SK-N-SH (cell line): ENCODE measurements around the gene SPECC1L. TPM values are rescaled to one million over a fixed set of nuclear protein-coding genes. Genes with fewer than 3 reads are reported as not detected.

ENCODE experiments used
- CTCF ChIA-PET: fragments of 300-600, 350-600 bp; formaldehyde crosslinking; extraction: SDS; loops from one replicate; lab custom pipeline; 2021; lab: Yijun Ruan, JAX
- POLR2A ChIA-PET: fragments of 350-600 bp; sonication (Branson Sonifier 250); formaldehyde crosslinking; extraction: SDS; loops from one replicate; lab custom pipeline; 2020; ENCODE audit warnings: antibody characterized with exemption, inconsistent platforms; lab: Yijun Ruan, JAX
- DNase-seq: peaks from one replicate; pipeline ENCODE4 v3.0.0; 2012
- H2AFZ ChIP-seq: fragments of 200-600 bp; sonication (generic); 2 replicates; pipeline ENCODE4 v1.8.1; 2016; ENCODE audit warnings: antibody characterized with exemption, mild to moderate bottlenecking, low read depth
- H3F3A ChIP-seq: fragments of 200-600 bp; sonication (generic); replicated peaks from 2 replicates; pipeline ENCODE3; 2016; ENCODE audit warnings: antibody characterized with exemption, mild to moderate bottlenecking; ENCODE audit not compliant: insufficient read depth
- H3K27ac ChIP-seq, 2 experiments: fragments of 200-500 bp in 1 of 2; fragments of 200-600 bp in 1 of 2; sonication (Bioruptor generic) in 1 of 2; sonication (generic), shearing (Covaris generic) in 1 of 2; 2 replicates each; pipeline versions ENCODE4 v1.5.1 to v1.6.1; 2014 to 2016; ENCODE audit warnings: low read depth in 2 of 2, inconsistent platforms in 1 of 2, low read length in 1 of 2, mild to moderate bottlenecking in 1 of 2, mixed read lengths in 1 of 2
- H3K27me3 ChIP-seq: fragments of 200-600 bp; sonication (generic), shearing (Covaris generic); 2 replicates; pipeline ENCODE4 v1.6.1; 2016; ENCODE audit warnings: mixed run types; ENCODE audit not compliant: insufficient read depth
- H3K36me3 ChIP-seq, 2 experiments: fragments of 200-500 bp in 1 of 2; fragments of 200-600 bp in 1 of 2; sonication (Bioruptor generic) in 1 of 2; sonication (generic) in 1 of 2; replicated peaks in 1 of 2; 2 replicates each; pipeline versions ENCODE3 to v1.5.1; 2014 to 2016; ENCODE audit warnings: low read length in 1 of 2, mild to moderate bottlenecking in 1 of 2; ENCODE audit not compliant: insufficient read depth in 2 of 2, control insufficient read depth in 1 of 2
- H3K4me1 ChIP-seq, 2 experiments: fragments of 200-500 bp in 1 of 2; fragments of 200-600 bp in 1 of 2; sonication (Bioruptor generic) in 1 of 2; sonication (generic), shearing (Covaris generic) in 1 of 2; 2 replicates each; pipeline versions ENCODE4 v1.5.1 to v1.6.1; 2014 to 2016; ENCODE audit warnings: low read depth in 1 of 2, low read length in 1 of 2, mixed run types in 1 of 2; ENCODE audit not compliant: insufficient read depth in 2 of 2, control insufficient read depth in 1 of 2
- H3K4me2 ChIP-seq: fragments of 200-600 bp; sonication (generic), shearing (Covaris generic); 2 replicates; pipeline ENCODE4 v1.6.1; 2017; ENCODE audit warnings: mixed run types
- H3K4me3 ChIP-seq, 2 experiments: fragments of 200-500 bp in 1 of 2; fragments of 200-600 bp in 1 of 2; sonication (Bioruptor generic) in 1 of 2; sonication (generic), shearing (Covaris generic) in 1 of 2; 2 replicates each; pipeline versions ENCODE4 v1.5.1 to v1.8.1; 2014 to 2016; ENCODE audit warnings: low read depth in 2 of 2, inconsistent platforms in 1 of 2, low read length in 1 of 2, mild to moderate bottlenecking in 1 of 2, mixed read lengths in 1 of 2, moderate library complexity in 1 of 2
- H3K79me2 ChIP-seq: fragments of 200-600 bp; sonication (generic); 2 replicates; pipeline ENCODE4 v1.8.1; 2017; ENCODE audit warnings: mild to moderate bottlenecking; ENCODE audit not compliant: insufficient read depth
- H3K9ac ChIP-seq: fragments of 200-600 bp; sonication (generic); 2 replicates; pipeline ENCODE4 v1.6.1; 2017; ENCODE audit warnings: mixed run types
- H3K9me2 ChIP-seq: fragments of 200-600 bp; sonication (generic); 2 replicates; pipeline ENCODE4 v1.6.1; 2017; ENCODE audit warnings: mixed run types
- H3K9me3 ChIP-seq: fragments of 200-600 bp; sonication (generic); 2 replicates; pipeline ENCODE4 v1.6.1; 2017; ENCODE audit warnings: mixed run types, mild to moderate bottlenecking, moderate library complexity
- H4K20me1 ChIP-seq: fragments of 200-600 bp; sonication (generic); 2 replicates; pipeline ENCODE4 v1.6.1; 2017; ENCODE audit warnings: mild to moderate bottlenecking, mixed run types; ENCODE audit not compliant: insufficient read depth
- CHD2 ChIP-seq: fragments of 150-350 bp; IDR thresholded peaks from 2 replicates; pipeline ENCODE4 v1.6.1; 2018; ENCODE audit warnings: low read length; ENCODE audit not compliant: partially characterized antibody
- EP300 ChIP-seq, 2 experiments: IDR thresholded peaks; 2 replicates each; pipeline versions ENCODE4 v1.4.0 to v1.6.1; 2012; ENCODE audit warnings: borderline replicate concordance in 1 of 2, low read depth in 1 of 2, low read length in 1 of 2
- GABPA ChIP-seq: IDR thresholded peaks from 2 replicates; pipeline ENCODE4 v1.4.0; 2012; ENCODE audit warnings: low read depth, mild to moderate bottlenecking
- GATA2 ChIP-seq: sonication (generic); formaldehyde crosslinking; IDR thresholded peaks from 2 replicates; pipeline ENCODE4 v1.5.0; 2020; ENCODE audit warnings: mild to moderate bottlenecking, missing genetic modification reagents
- MXI1 ChIP-seq: IDR thresholded peaks from 2 replicates; pipeline ENCODE4 v1.6.1; 2012; ENCODE audit warnings: mild to moderate bottlenecking, low read depth, low read length, improper control_type of control experiment
- RCOR1 ChIP-seq: fragments of 150-350 bp; IDR thresholded peaks from 2 replicates; pipeline ENCODE4 v1.6.1; 2017; ENCODE audit warnings: antibody characterized with exemption, low read length
- TCF12 ChIP-seq: IDR thresholded peaks from 2 replicates; pipeline ENCODE4 v1.4.0; 2012
- TEAD4 ChIP-seq: IDR thresholded peaks from 2 replicates; pipeline ENCODE4 v1.4.0; 2012; ENCODE audit warnings: mild to moderate bottlenecking, borderline replicate concordance; ENCODE audit not compliant: insufficient read depth
- WGBS: methylation state at CpG from one replicate; pipeline ENCODE4 v1.1.6; 2017; ENCODE audit warnings: low lambda C conversion rate; 5-methylcytosine and 5-hydroxymethylcytosine counted together
- polyA plus RNA-seq, 3 experiments: library from polyadenylated mRNA; depleted of rRNA; stranded (reverse); fragments of >200 nt; gene quantifications; 2 replicates each; pipeline ENCODE4 v1.2.3, GENCODE V29; 2012
- TF ChIP-seq, protein P1 (sequence below): IDR thresholded peaks from 2 replicates; pipeline ENCODE4; 2012

SPECC1L gene
- polyA plus RNA-seq, 1 of the 3 experiments (the other 2 are of a cell fraction): 22.9 TPM

DNA sequence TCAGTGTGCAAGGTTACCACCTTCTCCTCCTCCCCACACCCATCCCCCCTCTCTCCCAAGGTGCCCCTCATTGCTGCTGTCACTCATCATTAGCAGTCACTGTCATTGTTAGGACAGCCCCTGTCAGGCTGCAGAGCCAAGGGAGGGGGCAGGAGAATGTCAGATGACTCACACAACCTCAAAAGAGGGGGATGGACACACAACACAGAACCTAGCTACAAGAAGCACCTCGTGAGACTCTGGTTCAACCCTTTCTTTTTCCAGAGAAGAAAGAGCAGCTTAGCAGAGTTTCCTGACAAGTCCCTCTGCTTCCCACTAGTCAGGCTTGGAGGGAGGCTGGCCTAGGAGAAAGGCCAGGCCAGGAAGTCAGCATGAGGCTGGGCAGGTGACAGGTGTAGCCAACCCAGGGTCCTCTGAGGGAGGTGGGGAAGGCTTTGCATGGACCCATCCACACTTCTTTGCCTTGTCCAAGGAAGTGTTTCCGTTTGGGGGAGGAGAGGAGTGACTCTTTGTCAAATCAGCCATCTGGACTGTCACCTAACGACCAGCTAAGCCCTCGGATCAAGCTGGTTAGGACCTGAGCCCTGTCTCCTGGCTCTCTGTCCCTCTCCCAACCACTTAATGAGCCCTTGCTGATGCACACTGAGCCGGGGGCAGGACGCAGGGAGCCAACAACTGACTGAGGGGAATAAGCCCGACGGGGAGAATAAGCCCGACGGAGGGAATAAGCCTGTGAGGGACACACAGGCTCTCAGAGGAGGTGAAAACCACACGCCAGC is 175.0 kb downstream of the SPECC1L start:
- Histone ChIP-seq H3K9me3 (no peaks in the 10 kb centered on the region), H3F3A (no peaks in the 10 kb centered on the region), H3K4me2 (peak overlapping the region; percentile 47; the same call in 1 of the 2 replicates), H3K27me3 (no peaks in the 10 kb centered on the region), H4K20me1 (no peaks in the 10 kb centered on the region), H3K4me1 (peaks cover 26 to 84% of the 10 kb centered on the region in 2 experiments), H2AFZ (no peak overlapping the region; the same call in 1 of the 2 replicates), H3K9ac (no peak overlapping the region), H3K36me3 (no peaks in the 10 kb centered on the region), H3K4me3 (no peak overlapping the region), H3K79me2 (no peaks in the 10 kb centered on the region), H3K27ac (peak overlapping the region in 1 of 2 experiments; percentile 97; a peak in 2 of 4 replicates), H3K9me2 (no peaks in the 10 kb centered on the region)
- TF ChIP-seq, protein P1, sequence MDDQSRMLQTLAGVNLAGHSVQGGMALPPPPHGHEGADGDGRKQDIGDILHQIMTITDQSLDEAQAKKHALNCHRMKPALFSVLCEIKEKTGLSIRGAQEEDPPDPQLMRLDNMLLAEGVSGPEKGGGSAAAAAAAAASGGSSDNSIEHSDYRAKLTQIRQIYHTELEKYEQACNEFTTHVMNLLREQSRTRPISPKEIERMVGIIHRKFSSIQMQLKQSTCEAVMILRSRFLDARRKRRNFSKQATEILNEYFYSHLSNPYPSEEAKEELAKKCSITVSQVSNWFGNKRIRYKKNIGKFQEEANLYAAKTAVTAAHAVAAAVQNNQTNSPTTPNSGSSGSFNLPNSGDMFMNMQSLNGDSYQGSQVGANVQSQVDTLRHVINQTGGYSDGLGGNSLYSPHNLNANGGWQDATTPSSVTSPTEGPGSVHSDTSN: peak; percentile 82
- TF ChIP-seq GATA2 (CRISPR knock-in tag) (no peak), CHD2 (peak; percentile 19), MXI1 (no peak)
- WGBS: 55% methylated on average over 11 of the region's 11 CpGs
- POLR2A ChIA-PET: interaction anchor here (0.7 kb wide), 1 partner anchor 449 kb away, joined by 3 read pairs; no protein-coding TSS in a partner anchor
- CTCF ChIA-PET: interaction anchor here (1.0 to 2.3 kb wide), 4 partner anchors 14 to 76 kb away, joined by 3 to 7 read pairs (median 5); no protein-coding TSS in a partner anchor
- peak; percentile 70 for DNase-seq

DNA sequence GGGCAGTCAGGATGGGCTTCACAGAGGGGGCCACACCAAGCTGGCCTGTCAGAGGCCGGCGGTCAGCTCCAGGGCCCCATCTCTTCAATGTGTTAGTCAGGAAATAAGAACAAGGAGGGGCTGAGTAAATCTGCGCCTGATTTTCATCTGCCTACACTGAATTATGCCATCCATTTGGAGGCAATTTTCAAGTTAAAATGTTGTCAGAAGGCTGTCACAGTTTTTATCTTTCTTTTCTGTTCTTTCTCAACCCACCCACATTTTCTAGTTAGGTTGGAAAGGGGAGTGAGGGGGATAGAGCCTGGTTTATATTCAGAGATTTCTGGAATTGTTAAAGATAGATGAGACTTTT is 175.6 kb downstream of the SPECC1L start:
- TF ChIP-seq RCOR1 (peak; percentile 68; the same call in 1 of the 2 replicates), TCF12 (peak; percentile 56), GATA2 (CRISPR knock-in tag) (peak; percentile 32; the same call in 1 of the 2 replicates), EP300 (IDR thresholded peaks at IDR 0.05; ENCODE audit: borderline replicate concordance in 1 of 2, low read depth in 1 of 2, low read length in 1 of 2) (peak in 1 of 2 experiments; percentile 82; a peak in 2 of 4 replicates), GABPA (no peak), TEAD4 (no peak)
- TF ChIP-seq, all 33 proteins: peak for 4
- Histone ChIP-seq H3K27ac (peak overlapping the region in 1 of 2 experiments; percentile 97; a peak in 2 of 4 replicates), H3K9me2 (no peaks in the 10 kb centered on the region), H4K20me1 (no peaks in the 10 kb centered on the region), H3K79me2 (no peaks in the 10 kb centered on the region), H3K9me3 (0 out of 2 replicates have a peak, but pooled peaks cover 1% of the 10 kb centered on the region), H3F3A (no peaks in the 10 kb centered on the region), H2AFZ (no peak overlapping the region), H3K4me3 (no peak overlapping the region), H3K4me2 (peak overlapping the region; percentile 47; the same call in 1 of the 2 replicates), H3K4me1 (peaks cover 26 to 84% of the 10 kb centered on the region in 2 experiments), H3K9ac (no peak overlapping the region), H3K27me3 (no peaks in the 10 kb centered on the region), H3K36me3 (no peaks in the 10 kb centered on the region)
- POLR2A ChIA-PET: interaction anchor here (1.2 kb wide), 1 partner anchor 175 kb away, joined by 3 read pairs; the partner anchor contains the start of gene SPECC1L
- WGBS: 45% methylated on average over 3 of the region's 3 CpGs
- DNase-seq: no peak
- CTCF ChIA-PET: interaction anchor here (1.4 to 2.3 kb wide), 4 partner anchors 22 to 256 kb away, joined by 4 to 7 read pairs (median 5); no protein-coding TSS in a partner anchor
